ENCODE data around the gene DSCAML1.

DSCAML1 gene

GRCh38 chr11:117620086-117620485, 176.9 kb downstream of the DSCAML1 start:
- no peak for DNase-seq (ENCODE audit: low read depth in 1 of 2, low spot score in 1 of 2)

DNA sequence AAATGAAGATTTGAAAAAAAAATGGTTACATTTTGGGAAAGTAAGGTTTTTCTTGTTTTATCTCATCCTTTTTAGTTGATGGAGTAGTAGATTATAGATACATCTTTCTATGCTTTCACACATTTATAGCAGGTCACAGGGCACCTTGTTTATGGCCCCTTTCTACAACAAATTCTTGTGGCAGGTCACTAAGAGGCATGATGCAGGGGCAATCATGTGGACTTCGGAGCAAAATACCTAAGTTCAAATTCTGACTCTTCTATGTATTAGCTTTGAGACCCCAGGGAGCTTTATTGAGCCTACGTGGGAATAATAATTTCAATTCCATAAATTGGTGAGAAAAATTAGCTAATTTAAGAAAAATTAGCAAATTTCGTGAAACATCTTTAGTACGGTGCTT, 177.4 kb downstream of the DSCAML1 start:
- no peak for DNase-seq (ENCODE audit: low read depth in 1 of 2, low spot score in 1 of 2)

GRCh38 chr11:117618982-117619355, 178.0 kb downstream of the DSCAML1 start:
- DNase-seq (ENCODE audit: low read depth in 1 of 2, low spot score in 1 of 2) = no peak

DNA sequence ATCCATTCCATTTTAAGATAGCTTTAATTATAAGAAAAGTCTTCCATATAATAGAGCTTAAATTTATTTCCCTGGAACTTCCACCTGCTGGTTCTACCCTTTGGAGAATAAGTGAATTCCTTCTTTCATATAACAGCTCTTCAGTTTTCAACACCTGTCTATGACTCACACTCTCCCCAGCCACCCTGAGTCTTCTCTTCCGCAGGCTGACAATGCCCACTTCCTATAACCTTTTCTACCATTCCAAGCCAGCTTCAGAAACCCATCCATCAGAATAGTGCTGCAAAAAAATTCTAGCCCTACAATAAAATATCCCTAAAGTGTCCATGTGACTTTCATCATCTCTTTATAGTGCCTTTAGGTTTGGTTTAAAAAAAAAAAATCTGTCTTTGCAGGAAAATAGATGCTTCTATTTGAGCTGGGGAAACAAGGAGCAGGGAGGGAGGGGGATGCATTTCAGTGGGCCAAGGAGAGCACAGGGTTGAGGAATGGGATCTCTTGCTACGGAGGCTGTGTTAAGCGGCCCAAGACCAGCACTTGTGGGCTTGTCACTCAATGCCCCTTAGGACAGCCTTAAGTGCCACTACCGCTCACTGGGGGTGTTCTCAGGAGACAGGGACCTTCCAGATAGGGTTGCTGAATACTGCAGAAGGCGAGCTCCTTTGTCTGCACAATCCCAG, 178.6 kb downstream of the DSCAML1 start:
- DNase-seq (ENCODE audit: low read depth in 1 of 2, low spot score in 1 of 2) = no peak

GRCh38 chr11:117616979-117617378, 180.0 kb downstream of the DSCAML1 start:
- no peak for DNase-seq (ENCODE audit: low read depth in 1 of 2, low spot score in 1 of 2)

DNA sequence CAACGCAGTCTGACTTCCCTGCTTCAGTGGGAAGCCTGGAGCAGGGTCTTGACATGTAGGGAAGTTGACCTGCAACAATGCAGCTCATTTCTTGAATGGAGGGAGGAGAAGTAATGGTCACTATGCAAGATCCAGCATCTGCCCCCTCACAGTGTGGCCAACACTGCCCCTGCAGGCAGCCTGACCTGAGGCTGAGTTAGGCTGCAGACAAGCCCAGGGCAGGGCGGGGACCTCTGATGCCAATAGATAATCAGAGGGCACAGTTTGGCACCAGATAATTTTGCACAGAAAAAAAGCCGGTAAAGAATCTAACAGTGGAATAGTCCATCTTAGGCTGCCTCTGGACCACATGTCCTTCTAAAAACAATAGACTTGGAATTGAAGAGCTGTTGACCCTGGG, 182.3 kb downstream of the DSCAML1 start:
- no peak for DNase-seq (ENCODE audit: low read depth in 1 of 2, low spot score in 1 of 2)

- no peak for DNase-seq (ENCODE audit: low read depth in 1 of 2, low spot score in 1 of 2)
Measured at GRCh38 chr11:117613521-117613920, 183.5 kb downstream of the DSCAML1 start.

DNA sequence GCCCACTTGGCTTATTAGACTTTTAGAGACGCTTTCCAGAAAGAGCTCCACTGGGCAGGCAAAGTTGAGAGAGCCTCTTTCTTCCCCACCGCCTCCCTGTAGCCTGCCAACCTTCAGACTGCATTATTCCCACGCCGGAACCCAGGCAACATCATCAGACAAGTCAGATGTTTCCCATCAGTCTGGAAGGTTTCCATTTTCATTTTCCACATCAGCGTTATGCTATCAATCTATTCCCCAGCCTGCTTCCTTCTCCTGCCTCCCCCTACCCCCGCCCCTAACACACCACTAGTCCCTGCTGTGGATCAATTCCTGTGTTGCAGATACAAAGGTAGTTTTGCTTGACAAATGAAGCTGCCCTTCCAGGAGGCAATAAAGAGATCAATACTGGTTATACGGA, 184.8 kb downstream of the DSCAML1 start:
- DNase-seq (ENCODE audit: low read depth in 1 of 2, low spot score in 1 of 2) = no peak

DNA sequence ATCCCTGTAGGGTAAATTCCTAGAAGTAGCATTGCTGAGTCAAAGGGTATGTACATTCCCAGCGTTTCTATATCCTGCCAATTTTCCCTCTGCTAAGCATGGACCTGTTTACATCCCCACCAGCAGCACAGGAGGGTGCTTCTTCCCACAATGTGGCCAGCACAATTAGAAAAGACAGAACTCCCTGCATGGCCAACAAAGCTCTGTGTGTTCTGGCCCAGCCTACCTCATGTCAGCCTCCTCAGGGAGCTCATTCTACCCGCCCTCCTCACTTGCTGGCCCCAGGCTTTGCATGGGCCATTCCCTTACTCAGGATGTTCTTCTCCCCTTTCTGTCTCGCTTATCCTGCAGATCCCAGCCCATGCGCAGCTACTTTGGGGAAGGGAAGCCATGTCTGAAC, 186.1 kb downstream of the DSCAML1 start:
- DNase-seq (ENCODE audit: low read depth in 1 of 2, low spot score in 1 of 2) = no peak

DNA sequence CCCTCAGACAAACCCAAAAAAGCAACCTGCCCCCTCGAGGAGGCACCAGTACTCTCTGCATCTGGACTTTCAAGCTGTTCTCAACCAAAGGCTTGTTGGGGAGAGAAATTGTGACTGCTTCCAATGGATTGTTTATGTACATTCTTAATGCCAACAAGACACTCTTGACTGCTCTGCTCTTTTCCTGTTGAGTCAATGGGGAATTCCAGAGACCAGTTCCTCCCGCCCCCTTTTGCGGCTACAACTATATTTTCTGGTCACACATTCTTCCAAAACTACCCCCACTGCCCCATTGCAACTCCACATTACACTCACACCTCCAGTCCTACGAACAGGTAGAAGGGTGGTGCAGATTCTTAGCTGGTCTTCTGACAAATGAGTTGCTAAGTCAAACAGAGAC, 187.0 kb downstream of the DSCAML1 start:
- no peak for DNase-seq (ENCODE audit: low read depth in 1 of 2, low spot score in 1 of 2)

- no peak for DNase-seq (ENCODE audit: low read depth in 1 of 2, low spot score in 1 of 2)
Measured at GRCh38 chr11:117607449-117607848, 189.6 kb downstream of the DSCAML1 start.

- no peak for DNase-seq (ENCODE audit: low read depth in 1 of 2, low spot score in 1 of 2)
Measured at GRCh38 chr11:117606790-117607189, 190.2 kb downstream of the DSCAML1 start.

DNA sequence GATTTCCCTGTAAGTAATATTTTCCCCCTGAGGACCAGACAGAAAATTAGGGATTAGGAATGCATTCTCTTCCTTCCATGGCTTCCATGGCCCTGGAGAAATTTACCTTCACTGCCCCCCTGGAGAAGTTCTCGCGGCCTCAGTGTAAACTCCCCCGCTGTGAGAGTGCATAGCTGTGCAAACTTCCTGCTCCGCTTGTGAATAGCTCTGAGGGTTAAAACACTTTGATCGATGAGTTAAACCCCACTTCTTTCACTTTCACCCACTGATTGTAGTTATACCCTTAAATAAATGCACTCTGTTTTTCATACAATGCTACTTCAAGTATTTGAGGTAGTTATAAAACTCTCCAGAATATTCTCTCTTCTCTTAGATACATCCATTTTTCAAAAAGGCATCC, 190.8 kb downstream of the DSCAML1 start:
- DNase-seq (ENCODE audit: low read depth in 1 of 2, low spot score in 1 of 2) = no peak

GRCh38 chr11:117605331-117605730, 191.7 kb downstream of the DSCAML1 start:
- DNase-seq (ENCODE audit: low read depth in 1 of 2, low spot score in 1 of 2) = no peak

DNA sequence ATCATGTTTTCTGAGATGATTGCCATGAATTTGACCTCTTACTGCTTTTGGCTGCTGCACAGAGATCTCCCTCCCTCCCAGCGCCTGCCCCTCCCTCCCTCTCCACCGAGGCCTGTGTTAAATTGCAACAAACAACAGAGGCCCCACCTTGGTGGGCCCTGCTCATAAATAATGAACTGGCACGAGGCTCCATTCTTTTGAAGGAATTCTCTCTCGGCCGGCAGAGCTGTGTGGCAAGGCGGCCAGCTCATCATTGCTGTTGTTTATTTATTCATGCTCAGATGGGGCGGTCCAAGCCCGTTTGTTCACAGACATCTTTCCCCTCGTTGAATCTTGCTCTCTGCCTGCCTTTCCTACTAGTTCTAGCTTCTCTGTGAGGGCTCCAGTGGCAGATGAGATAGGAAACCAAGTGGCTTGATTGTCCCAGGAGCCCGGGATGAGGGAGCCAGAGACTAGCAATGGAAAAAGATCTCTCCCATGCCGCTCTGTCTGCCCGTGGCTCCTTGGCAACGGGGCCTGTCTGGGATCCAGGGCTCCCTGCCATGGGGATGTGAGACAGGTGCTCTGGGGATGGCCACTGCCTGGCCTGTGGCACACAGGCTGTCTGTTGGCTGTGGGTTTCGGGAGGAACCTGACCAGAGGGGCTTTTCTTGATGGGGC, 192.6 kb downstream of the DSCAML1 start:
- no peak for DNase-seq (ENCODE audit: low read depth in 1 of 2, low spot score in 1 of 2)

GRCh38 chr11:117603932-117604331, 193.1 kb downstream of the DSCAML1 start:
- no peak for DNase-seq (ENCODE audit: low read depth in 1 of 2, low spot score in 1 of 2)

DNA sequence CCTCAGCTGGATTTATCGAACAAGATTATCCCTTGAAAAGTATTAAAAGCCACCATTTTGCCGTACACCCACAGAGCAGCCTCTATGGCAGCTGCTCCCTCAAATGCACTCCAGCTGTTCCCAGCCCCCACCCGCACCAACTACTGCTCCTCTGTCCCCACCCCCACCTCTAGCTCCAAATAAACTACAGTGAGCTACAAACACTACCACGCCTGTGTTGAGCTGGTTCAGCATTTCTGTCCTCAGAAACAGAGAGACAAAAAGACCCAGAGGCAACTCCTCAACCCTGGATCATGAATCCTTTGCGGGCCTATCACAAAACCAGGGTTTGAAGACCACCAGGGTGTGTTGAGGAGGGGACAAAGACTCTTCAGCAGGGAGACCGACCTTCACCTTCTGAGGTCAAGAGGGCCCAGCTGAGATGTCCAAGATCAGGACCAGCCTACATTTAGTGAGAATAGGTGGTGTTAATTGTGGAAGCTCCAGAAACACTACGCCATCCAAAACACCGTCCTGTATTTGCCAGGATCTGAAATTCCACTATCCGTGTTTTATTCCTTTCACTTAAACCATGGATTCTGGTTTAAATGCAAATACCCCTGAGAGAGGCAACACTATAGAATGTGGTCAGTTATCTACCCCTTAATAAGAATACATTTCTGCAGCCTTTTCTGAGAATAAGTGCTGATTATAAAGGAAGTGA, 195.9 kb downstream of the DSCAML1 start:
- no peak for DNase-seq (ENCODE audit: low read depth in 1 of 2, low spot score in 1 of 2)

GRCh38 chr11:117600234-117600783, 196.7 kb downstream of the DSCAML1 start:
- DNase-seq (ENCODE audit: low read depth in 1 of 2, low spot score in 1 of 2) = no peak

DNA sequence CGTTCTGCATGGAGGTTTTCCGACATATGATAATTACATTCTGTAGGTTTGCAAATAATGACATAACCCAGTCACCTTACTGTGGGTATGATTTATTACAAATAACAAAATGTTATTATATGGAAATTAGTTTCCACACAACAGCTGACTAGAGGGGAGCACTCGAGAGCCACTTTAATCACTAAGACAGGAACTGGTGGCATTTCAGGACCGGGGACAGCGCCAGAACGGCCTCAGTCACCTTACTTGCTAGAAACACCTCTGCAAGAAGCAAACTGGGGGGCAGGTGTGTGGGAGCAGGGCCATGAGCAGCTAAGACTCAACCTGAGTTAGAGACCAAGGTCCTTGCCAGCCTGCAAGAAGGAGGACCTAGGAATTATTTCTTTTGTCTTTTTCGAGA, 199.9 kb downstream of the DSCAML1 start:
- peak in 1 of 2 donors; percentile 5 for DNase-seq (ENCODE audit: low read depth in 1 of 2, low spot score in 1 of 2)

DNA sequence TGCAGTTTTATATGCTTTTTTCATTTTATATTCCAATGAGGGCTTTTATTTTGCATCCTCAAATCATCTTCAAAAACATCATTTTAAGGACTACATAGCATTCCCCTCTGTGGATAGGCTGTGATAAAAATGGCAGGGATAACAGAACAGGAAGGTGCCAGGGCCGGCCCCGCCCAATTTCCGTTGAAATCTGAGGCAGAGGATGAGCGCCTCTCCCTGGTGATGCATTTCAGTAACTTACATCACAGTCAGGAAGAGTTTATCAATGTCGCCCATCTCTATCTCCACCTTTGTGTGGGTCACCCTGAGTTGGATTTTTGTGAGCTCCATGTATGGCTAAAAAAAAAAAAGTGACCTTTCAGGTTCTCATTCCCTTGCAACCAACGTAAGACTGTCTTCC, 201.6 kb downstream of the DSCAML1 start:
- DNase-seq (ENCODE audit: low read depth in 1 of 2, low spot score in 1 of 2) = no peak

DNA sequence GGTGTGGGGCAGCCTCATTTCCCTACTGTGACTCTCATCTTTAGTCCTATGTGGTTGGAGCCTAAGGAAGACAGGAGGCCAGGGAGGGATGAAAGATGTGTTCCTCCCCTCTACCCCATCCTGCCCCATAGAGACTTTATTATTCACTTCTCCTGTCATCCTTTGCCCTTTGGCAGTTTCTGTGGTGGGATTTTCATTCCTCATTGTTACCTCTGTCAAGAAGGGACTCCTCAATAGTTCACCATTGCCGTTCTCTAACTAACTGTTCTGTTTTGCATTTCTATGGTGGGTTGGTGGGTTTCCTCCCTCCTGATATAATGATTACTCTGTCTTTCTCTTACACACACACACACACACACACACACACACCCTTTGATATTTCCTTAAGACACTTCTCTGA, 202.3 kb downstream of the DSCAML1 start:
- no peak for DNase-seq (ENCODE audit: low read depth in 1 of 2, low spot score in 1 of 2)

- no peak for DNase-seq (ENCODE audit: low read depth in 1 of 2, low spot score in 1 of 2)
Measured at GRCh38 chr11:117593065-117593464, 204.0 kb downstream of the DSCAML1 start.
